MCF 10A (cell line): Measurements from ENCODE around the gene ANKMY2. TPM values are rescaled to one million over a fixed set of nuclear protein-coding genes. Genes with fewer than 3 reads are reported as not detected.

Source experiments
- BruUV-seq: library from RNA; stranded (reverse); fragments of 400-500 nt; replicated peaks from 2 replicates; lab custom pipeline; 2021; lab: Mats Ljungman, UMichigan
- CTCF ChIA-PET: fragments of 300-600 bp; sonication (Branson Sonifier 250); formaldehyde crosslinking; extraction: SDS; loops from one replicate; lab custom pipeline; 2021; ENCODE audit warnings: antibody characterized with exemption, inconsistent platforms; lab: Yijun Ruan, JAX
- POLR2A ChIA-PET: fragments of 300-600, 350-650 bp; sonication (Branson Sonifier 250); formaldehyde crosslinking; extraction: SDS; loops from one replicate; lab custom pipeline; 2020; ENCODE audit warnings: antibody characterized with exemption, inconsistent platforms; lab: Yijun Ruan, JAX
- DNase-seq: peaks from one replicate; pipeline ENCODE4 v3.0.0-alpha.2; 2018; ENCODE audit not compliant: unreplicated experiment
- H3K27ac Mint-ChIP-seq: one replicate; pipeline ENCODE4 v1.8.0; 2022; ENCODE audit warnings: mild to moderate bottlenecking, low read depth, mixed read lengths; ENCODE audit not compliant: unreplicated experiment
- H3K27me3 Mint-ChIP-seq: one replicate; pipeline ENCODE4 v1.8.0; 2022; ENCODE audit warnings: mixed read lengths; ENCODE audit not compliant: insufficient read depth, unreplicated experiment
- H3K36me3 Mint-ChIP-seq: one replicate; pipeline ENCODE4 v1.8.0; 2022; ENCODE audit warnings: mild to moderate bottlenecking, moderate library complexity, mixed read lengths; ENCODE audit not compliant: insufficient read depth, unreplicated experiment
- H3K4me1 Mint-ChIP-seq: one replicate; pipeline ENCODE4 v1.8.0; 2022; ENCODE audit warnings: mixed read lengths; ENCODE audit not compliant: insufficient read depth, unreplicated experiment
- H3K4me3 Mint-ChIP-seq: one replicate; pipeline ENCODE4 v1.8.0; 2022; ENCODE audit warnings: mild to moderate bottlenecking, moderate library complexity, mixed read lengths; ENCODE audit not compliant: unreplicated experiment
- H3K9me3 Mint-ChIP-seq: one replicate; pipeline ENCODE4 v1.8.0; 2022; ENCODE audit warnings: mixed read lengths; ENCODE audit not compliant: unreplicated experiment
- CTCF ChIP-seq: fragments of 200-600 bp; IDR thresholded peaks from one replicate; pipeline ENCODE4 v1.8.0; 2022; ENCODE audit warnings: antibody characterized with exemption, mild to moderate bottlenecking; ENCODE audit not compliant: unreplicated experiment
- intact Hi-C: fragments of 100-400 bp; cut with micrococcal nuclease; formaldehyde crosslinking; loops from 2 replicates; pipeline ENCODE4 v1.14.1; 2022
- total RNA-seq: library from RNA; stranded (reverse); gene quantifications from 2 replicates; pipeline ENCODE4 v1.2.3, GENCODE V29; 2022

The ANKMY2 gene
- total RNA-seq, 1 experiment from 2014 or later: 14.3 TPM

- H3K27ac Mint-ChIP-seq: no peak overlapping the region
- H3K4me3 Mint-ChIP-seq: no peak overlapping the region
- CTCF ChIA-PET: interaction anchor here (0.6 kb wide), 1 partner anchor 605 kb away, joined by 6 read pairs; no protein-coding TSS in a partner anchor
- no TSS peak for BruUV-seq
- intact Hi-C loops: no loop called here
- peaks cover 30% of the 10 kb centered on the region for H3K36me3 Mint-ChIP-seq
- TF ChIP-seq CTCF: no peak
- POLR2A ChIA-PET: no interaction called here
- peaks cover 10% of the 10 kb centered on the region for H3K9me3 Mint-ChIP-seq
- H3K27me3 Mint-ChIP-seq: no peaks in the 10 kb centered on the region
- H3K4me1 Mint-ChIP-seq: no peaks in the 10 kb centered on the region
- DNase-seq: no peak
Observed at GRCh38 chr7:16616122-16616521, 29.4 kb downstream of the ANKMY2 start.

- DNase-seq: no peak
- ChIA-PET CTCF (no interaction called here), POLR2A (no interaction called here)
- Mint-ChIP-seq H3K27me3 (no peaks in the 10 kb centered on the region), H3K4me1 (no peaks in the 10 kb centered on the region), H3K4me3 (no peak overlapping the region), H3K9me3 (peaks cover 6% of the 10 kb centered on the region), H3K36me3 (peaks cover 32% of the 10 kb centered on the region), H3K27ac (no peak overlapping the region)
- TF ChIP-seq CTCF: no peak
- intact Hi-C loops: no loop called here
- BruUV-seq: no TSS peak
Observed at GRCh38 chr7:16615228-16615627, 30.3 kb downstream of the ANKMY2 start.

GRCh38 chr7:16611711-16612110, 33.8 kb downstream of the ANKMY2 start:
- Mint-ChIP-seq H3K4me1 (no peaks in the 10 kb centered on the region), H3K4me3 (no peak overlapping the region), H3K9me3 (no peaks in the 10 kb centered on the region), H3K27ac (no peak overlapping the region), H3K36me3 (peaks cover 21% of the 10 kb centered on the region), H3K27me3 (no peaks in the 10 kb centered on the region)
- intact Hi-C loops: no loop called here
- no TSS peak for BruUV-seq
- ChIA-PET CTCF (interaction anchor here (1.0 kb wide), 1 partner anchor 10 kb away, joined by 3 read pairs; no protein-coding TSS in a partner anchor), POLR2A (interaction anchor here (0.6 kb wide), 1 partner anchor 15 kb away, joined by 3 read pairs; no protein-coding TSS in a partner anchor)
- no peak for TF ChIP-seq CTCF
- DNase-seq: no peak

GRCh38 chr7:16609842-16610450, 35.6 kb downstream of the ANKMY2 start:
- Mint-ChIP-seq H3K27ac (no peak overlapping the region), H3K27me3 (no peaks in the 10 kb centered on the region), H3K9me3 (no peaks in the 10 kb centered on the region), H3K4me3 (no peak overlapping the region), H3K4me1 (no peaks in the 10 kb centered on the region), H3K36me3 (peaks cover 34% of the 10 kb centered on the region)
- DNase-seq: no peak
- intact Hi-C loops: loop anchor here (1.0 kb wide), 1 partner anchor 21 kb away; no protein-coding TSS in a partner anchor
- CTCF ChIA-PET: interaction anchor here (0.7 kb wide), 1 partner anchor 11 kb away, joined by 3 read pairs; no protein-coding TSS in a partner anchor
- no peak for TF ChIP-seq CTCF
- no TSS peak for BruUV-seq
- POLR2A ChIA-PET: no interaction called here
